Measurements from ENCODE around the gene FOXO6.

DNA sequence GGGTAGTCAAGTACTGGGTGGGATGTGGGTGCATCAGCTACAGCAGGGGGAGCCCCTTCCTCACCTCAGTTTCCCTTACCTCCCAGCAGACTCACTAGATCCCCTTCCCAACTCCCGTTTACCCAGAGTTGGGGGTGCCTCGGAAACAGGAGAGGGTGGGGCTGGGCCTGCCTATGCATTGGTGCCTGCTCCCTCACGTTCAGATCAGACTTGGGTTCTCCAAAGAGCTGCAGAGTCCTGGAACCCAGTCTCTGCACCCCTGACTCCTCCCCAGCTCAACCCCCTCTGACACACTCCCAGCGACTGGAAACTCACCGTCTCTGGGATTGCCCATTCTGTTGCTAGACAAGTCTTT, 6.0 kb downstream of the FOXO6 start:
- TF ChIP-seq, protein P1, sequence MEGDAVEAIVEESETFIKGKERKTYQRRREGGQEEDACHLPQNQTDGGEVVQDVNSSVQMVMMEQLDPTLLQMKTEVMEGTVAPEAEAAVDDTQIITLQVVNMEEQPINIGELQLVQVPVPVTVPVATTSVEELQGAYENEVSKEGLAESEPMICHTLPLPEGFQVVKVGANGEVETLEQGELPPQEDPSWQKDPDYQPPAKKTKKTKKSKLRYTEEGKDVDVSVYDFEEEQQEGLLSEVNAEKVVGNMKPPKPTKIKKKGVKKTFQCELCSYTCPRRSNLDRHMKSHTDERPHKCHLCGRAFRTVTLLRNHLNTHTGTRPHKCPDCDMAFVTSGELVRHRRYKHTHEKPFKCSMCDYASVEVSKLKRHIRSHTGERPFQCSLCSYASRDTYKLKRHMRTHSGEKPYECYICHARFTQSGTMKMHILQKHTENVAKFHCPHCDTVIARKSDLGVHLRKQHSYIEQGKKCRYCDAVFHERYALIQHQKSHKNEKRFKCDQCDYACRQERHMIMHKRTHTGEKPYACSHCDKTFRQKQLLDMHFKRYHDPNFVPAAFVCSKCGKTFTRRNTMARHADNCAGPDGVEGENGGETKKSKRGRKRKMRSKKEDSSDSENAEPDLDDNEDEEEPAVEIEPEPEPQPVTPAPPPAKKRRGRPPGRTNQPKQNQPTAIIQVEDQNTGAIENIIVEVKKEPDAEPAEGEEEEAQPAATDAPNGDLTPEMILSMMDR (IDR thresholded peaks at IDR 0.05 in 2 of 3, conservative IDR thresholded peaks at IDR 0.05 in 1 of 3; ENCODE audit: control insufficient read depth in 2 of 3, extremely low read depth in 1 of 3, insufficient read depth in 1 of 3, low read depth in 3 of 3, low read length in 3 of 3) = no peak
- TF ChIP-seq SP1 (IDR thresholded peaks at IDR 0.05; ENCODE audit: low read depth, low read length) (no peak), TCF7 (IDR thresholded peaks at IDR 0.05; ENCODE audit: borderline replicate concordance) (no peak), POLR2A (IDR thresholded peaks at IDR 0.05; ENCODE audit: low read depth, low read length) (no peak), EGR1 (IDR thresholded peaks at IDR 0.05; ENCODE audit: borderline replicate concordance in 1 of 2, low read depth in 2 of 2, low read length in 2 of 2) (no peak), RAD21 (IDR thresholded peaks at IDR 0.05; ENCODE audit: insufficient read depth, low read depth, low read length) (no peak), CEBPB (IDR thresholded peaks at IDR 0.05; ENCODE audit: borderline replicate concordance in 1 of 2, low read depth in 2 of 2, low read length in 2 of 2) (no peak), YBX1 (IDR thresholded peaks at IDR 0.05) (no peak), SMC3 (IDR thresholded peaks at IDR 0.05; ENCODE audit: borderline replicate concordance, low read length) (no peak), EP300 (IDR thresholded peaks at IDR 0.05; ENCODE audit: borderline replicate concordance in 1 of 2, control insufficient read depth in 1 of 2, low read depth in 2 of 2, low read length in 2 of 2) (no peak)
- TF ChIP-seq, protein P2, sequence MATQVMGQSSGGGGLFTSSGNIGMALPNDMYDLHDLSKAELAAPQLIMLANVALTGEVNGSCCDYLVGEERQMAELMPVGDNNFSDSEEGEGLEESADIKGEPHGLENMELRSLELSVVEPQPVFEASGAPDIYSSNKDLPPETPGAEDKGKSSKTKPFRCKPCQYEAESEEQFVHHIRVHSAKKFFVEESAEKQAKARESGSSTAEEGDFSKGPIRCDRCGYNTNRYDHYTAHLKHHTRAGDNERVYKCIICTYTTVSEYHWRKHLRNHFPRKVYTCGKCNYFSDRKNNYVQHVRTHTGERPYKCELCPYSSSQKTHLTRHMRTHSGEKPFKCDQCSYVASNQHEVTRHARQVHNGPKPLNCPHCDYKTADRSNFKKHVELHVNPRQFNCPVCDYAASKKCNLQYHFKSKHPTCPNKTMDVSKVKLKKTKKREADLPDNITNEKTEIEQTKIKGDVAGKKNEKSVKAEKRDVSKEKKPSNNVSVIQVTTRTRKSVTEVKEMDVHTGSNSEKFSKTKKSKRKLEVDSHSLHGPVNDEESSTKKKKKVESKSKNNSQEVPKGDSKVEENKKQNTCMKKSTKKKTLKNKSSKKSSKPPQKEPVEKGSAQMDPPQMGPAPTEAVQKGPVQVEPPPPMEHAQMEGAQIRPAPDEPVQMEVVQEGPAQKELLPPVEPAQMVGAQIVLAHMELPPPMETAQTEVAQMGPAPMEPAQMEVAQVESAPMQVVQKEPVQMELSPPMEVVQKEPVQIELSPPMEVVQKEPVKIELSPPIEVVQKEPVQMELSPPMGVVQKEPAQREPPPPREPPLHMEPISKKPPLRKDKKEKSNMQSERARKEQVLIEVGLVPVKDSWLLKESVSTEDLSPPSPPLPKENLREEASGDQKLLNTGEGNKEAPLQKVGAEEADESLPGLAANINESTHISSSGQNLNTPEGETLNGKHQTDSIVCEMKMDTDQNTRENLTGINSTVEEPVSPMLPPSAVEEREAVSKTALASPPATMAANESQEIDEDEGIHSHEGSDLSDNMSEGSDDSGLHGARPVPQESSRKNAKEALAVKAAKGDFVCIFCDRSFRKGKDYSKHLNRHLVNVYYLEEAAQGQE (IDR thresholded peaks at IDR 0.05; ENCODE audit: low read depth, low read length) = no peak
